Peyer's patch (tissue), 4 donors: ENCODE measurements around the gene AGBL2. TPM values are rescaled to one million over a fixed set of nuclear protein-coding genes. Genes with fewer than 3 reads are reported as not detected.

Experiments used
- DNase-seq, 3 donors: peaks; one replicate each; pipeline ENCODE4 v3.0.0-alpha.2; 2017 to 2019
- H3K27ac ChIP-seq, 4 donors: fragments of 200-600 bp; sonication (generic); one replicate each; pipeline ENCODE4 v1.5.1; 2016 to 2019
- H3K27me3 ChIP-seq, 2 donors: fragments of 200-600 bp; sonication (generic); one replicate each; pipeline ENCODE4 v1.5.1; 2019
- H3K36me3 ChIP-seq, 3 donors: fragments of 200-600 bp; sonication (generic); one replicate each; pipeline ENCODE4 v1.5.1; 2016 to 2019
- H3K4me1 ChIP-seq, 4 donors: fragments of 200-600 bp; sonication (generic); one replicate each; pipeline ENCODE4 v1.5.1; 2016 to 2019
- H3K4me3 ChIP-seq, 4 donors: fragments of 200-600 bp; sonication (generic); 1 replicate in 3 of 4; 2 replicates in 1 of 4; pipeline ENCODE4 v1.5.1; 2016 to 2019; ENCODE audit warnings: mild to moderate bottlenecking in 1 of 4
- H3K9me3 ChIP-seq, 4 donors: fragments of 200-600 bp; sonication (generic); one replicate each; pipeline ENCODE4 v1.5.1; 2016 to 2019; ENCODE audit warnings: mild to moderate bottlenecking in 1 of 4
- POLR2A ChIP-seq, 2 donors: fragments of 450-650 bp; IDR thresholded peaks; one replicate each; pipeline ENCODE4 v1.5.1; 2017; ENCODE audit warnings: antibody characterized with exemption in 2 of 2, mild to moderate bottlenecking in 2 of 2, moderate library complexity in 2 of 2
- total RNA-seq, 4 donors: library from RNA; depleted of rRNA; stranded (reverse); fragments of >200 nt; gene quantifications; one replicate each; pipeline ENCODE4 v1.1.0, GENCODE V29; 2016
- TF ChIP-seq, protein P1 (sequence below), 6 experiments: fragments of 450-650 bp in 4 of 6; fragments of 200-600 bp in 2 of 6; sonication (generic) in 1 of 6; IDR thresholded peaks; one replicate each; pipeline ENCODE4 v1.5.1; 2017 to 2019; ENCODE audit warnings: antibody characterized with exemption in 6 of 6, mild to moderate bottlenecking in 3 of 6, moderate library complexity in 1 of 6

AGBL2 gene
- total RNA-seq, 4 donors from 2014 or later, result 1.7 to 17.4 (median 4.4) TPM

DNA sequence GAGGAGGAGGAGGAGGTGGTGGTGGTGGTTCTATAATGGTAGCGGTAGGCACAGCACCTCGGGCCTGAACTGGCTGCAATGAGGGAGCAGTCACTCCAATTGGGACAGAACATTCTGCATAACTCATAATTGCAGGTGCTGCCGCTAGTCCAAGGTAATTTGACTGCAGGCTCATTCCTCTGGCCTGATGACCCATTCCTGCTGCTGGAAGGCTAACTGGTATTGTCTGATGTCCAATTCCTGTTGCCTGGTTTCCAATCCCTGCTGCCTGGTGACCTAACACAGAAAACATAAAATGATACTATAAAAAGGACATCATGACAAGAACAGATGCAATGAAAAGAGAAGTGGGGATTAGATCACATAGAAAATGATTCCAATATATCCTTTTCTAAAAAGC, 7.9 kb upstream of the AGBL2 start:
- H3K27ac ChIP-seq, result peak overlapping the region in 1 of 4 donors; percentile 53

DNA sequence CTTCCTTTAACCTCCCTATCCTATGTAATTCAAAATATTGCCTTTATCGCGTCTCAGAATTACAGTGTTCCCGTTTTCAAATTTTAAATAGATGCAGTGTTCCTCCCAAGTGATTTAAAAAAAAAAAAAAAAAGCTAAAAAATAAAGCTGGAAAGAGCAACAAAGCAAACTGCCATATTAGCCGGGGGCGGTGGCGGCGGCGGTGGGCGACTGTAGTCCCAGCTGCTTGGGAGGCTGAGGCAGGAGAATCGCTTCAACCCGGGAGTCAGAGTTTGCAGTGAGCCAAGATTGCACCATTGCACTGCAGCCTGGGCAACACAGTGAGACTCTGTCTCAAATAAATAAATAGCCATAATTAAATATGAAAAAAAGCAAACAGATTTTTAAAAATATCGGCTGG, 5.5 kb upstream of the AGBL2 start:
- Histone ChIP-seq H3K9me3 (no peaks in the 10 kb centered on the region), H3K36me3 (peaks cover 0 to 85% (median 6%) of the 10 kb centered on the region in 3 donors), H3K4me1 (peaks cover 0 to 4% (median 0%) of the 10 kb centered on the region in 4 donors), H3K27me3 (no peaks in the 10 kb centered on the region), H3K27ac (no peak overlapping the region), H3K4me3 (no peak overlapping the region)
- TF ChIP-seq, protein P1, sequence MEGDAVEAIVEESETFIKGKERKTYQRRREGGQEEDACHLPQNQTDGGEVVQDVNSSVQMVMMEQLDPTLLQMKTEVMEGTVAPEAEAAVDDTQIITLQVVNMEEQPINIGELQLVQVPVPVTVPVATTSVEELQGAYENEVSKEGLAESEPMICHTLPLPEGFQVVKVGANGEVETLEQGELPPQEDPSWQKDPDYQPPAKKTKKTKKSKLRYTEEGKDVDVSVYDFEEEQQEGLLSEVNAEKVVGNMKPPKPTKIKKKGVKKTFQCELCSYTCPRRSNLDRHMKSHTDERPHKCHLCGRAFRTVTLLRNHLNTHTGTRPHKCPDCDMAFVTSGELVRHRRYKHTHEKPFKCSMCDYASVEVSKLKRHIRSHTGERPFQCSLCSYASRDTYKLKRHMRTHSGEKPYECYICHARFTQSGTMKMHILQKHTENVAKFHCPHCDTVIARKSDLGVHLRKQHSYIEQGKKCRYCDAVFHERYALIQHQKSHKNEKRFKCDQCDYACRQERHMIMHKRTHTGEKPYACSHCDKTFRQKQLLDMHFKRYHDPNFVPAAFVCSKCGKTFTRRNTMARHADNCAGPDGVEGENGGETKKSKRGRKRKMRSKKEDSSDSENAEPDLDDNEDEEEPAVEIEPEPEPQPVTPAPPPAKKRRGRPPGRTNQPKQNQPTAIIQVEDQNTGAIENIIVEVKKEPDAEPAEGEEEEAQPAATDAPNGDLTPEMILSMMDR (IDR thresholded peaks at IDR 0.05), result no peak
- no peak for TF ChIP-seq POLR2A (IDR thresholded peaks at IDR 0.05)
- no peak for DNase-seq

More for the DNA sequence above, 7.9 kb upstream of the AGBL2 start:
- Histone ChIP-seq H3K4me1 (peaks cover 0 to 4% (median 0%) of the 10 kb centered on the region in 4 donors), H3K4me3 (no peak overlapping the region), H3K9me3 (no peaks in the 10 kb centered on the region), H3K36me3 (peaks cover 0 to 95% (median 6%) of the 10 kb centered on the region in 3 donors), H3K27me3 (no peaks in the 10 kb centered on the region)
- TF ChIP-seq, protein P1 (IDR thresholded peaks at IDR 0.05), result no peak
- no peak for TF ChIP-seq POLR2A (IDR thresholded peaks at IDR 0.05)
- no peak for DNase-seq

DNA sequence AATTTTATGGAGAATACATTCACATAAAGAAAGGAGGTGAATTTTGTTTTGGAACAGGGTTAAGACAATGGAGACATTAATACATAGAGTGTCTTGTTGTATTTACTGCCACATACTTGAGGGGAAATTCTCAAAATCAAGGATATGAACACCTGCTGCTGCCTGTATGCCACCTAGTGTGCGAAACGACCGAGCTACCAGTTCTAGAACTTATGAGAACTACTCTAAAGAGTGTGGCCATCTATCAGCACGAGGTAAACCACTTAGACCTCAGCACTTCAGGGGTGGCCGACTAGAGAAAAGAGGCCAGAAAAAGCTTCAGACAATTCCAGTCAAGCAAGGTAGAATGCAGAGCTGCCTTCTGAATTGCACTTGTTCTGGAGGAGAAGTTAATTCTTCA, 1.5 kb upstream of the AGBL2 start:
- Histone ChIP-seq H3K27ac (no peak overlapping the region), H3K4me3 (no peak overlapping the region), H3K9me3 (no peaks in the 10 kb centered on the region), H3K36me3 (peaks cover 0 to 47% (median 6%) of the 10 kb centered on the region in 3 donors), H3K4me1 (peaks cover 0 to 6% (median 0%) of the 10 kb centered on the region in 4 donors), H3K27me3 (no peaks in the 10 kb centered on the region)
- TF ChIP-seq, protein P1 (IDR thresholded peaks at IDR 0.05), result peak in 1 of 6 experiments; percentile 22
- no peak for TF ChIP-seq POLR2A (IDR thresholded peaks at IDR 0.05)
- DNase-seq, result no peak

DNA sequence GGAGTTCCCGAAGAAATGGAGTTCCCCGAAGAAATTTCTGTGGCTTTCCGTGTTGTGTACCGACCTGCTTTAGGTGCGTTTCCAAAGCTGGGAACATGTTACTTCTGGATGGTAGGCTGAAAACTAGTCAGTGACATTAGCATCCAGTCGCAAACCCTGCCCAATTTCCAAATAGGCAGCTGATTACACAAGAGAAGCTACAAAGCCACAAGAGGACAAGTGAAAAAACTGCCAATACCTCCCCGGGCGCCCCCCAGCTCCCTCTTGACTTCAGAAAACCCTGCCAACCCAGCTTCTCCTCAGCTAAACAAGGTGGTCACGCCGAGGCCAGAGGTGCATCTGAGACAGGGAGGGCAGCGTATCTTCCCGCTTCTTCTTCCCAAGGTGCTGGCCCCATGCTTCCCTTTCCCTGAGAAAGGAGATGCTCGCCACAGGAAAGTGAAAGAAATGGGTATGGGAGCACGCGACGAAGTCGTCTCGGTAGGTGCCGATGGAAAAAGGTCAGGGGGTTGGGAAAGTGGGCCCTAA, 551 bp downstream of the AGBL2 start:
- peaks cover 0 to 26% (median 6%) of the 10 kb centered on the region in 3 donors for H3K36me3 ChIP-seq

DNA sequence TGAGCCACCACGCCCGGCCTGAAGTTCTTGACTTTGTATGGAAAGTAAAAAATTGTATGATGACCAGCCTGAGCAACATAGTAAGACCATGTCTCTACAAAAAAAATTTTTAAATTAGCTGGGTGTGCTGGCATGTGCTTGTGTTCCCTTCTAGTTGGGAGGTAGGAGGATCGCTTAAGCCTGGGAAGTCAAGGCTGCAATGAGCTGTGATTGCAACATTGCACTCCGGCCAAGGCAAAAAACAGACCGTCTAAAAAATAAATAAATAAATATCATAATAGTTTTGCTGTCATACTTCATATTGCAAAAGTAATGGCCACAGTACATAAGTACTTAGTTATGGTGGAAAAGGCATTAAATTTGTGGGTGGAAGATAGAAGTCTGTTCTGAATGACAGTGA, 3.4 kb downstream of the AGBL2 start:
- Histone ChIP-seq H3K4me1 (peaks cover 0 to 6% (median 0%) of the 10 kb centered on the region in 4 donors), H3K27ac (no peak overlapping the region), H3K36me3 (no peaks in the 10 kb centered on the region), H3K9me3 (no peaks in the 10 kb centered on the region), H3K27me3 (no peaks in the 10 kb centered on the region), H3K4me3 (no peak overlapping the region)
- TF ChIP-seq POLR2A (IDR thresholded peaks at IDR 0.05), result no peak
- TF ChIP-seq, protein P1 (IDR thresholded peaks at IDR 0.05), result no peak
- DNase-seq, result no peak

More for the DNA sequence above, 551 bp downstream of the AGBL2 start:
- Histone ChIP-seq H3K4me1 (peaks cover 0 to 6% (median 0%) of the 10 kb centered on the region in 4 donors), H3K27me3 (no peaks in the 10 kb centered on the region), H3K27ac (peak overlapping the region; percentile 64 to 87 (median 78)), H3K4me3 (peak overlapping the region; percentile 60 to 96 (median 68)), H3K9me3 (no peaks in the 10 kb centered on the region)
- TF ChIP-seq POLR2A (IDR thresholded peaks at IDR 0.05), result no peak
- TF ChIP-seq, protein P1 (IDR thresholded peaks at IDR 0.05), result no peak
- DNase-seq, result peak in 2 of 3 donors; percentile 21 to 62
